Measurements from ENCODE around the gene KLHL2.

- TF ChIP-seq MAX (IDR thresholded peaks at IDR 0.05; ENCODE audit: insufficient read depth, insufficient read length) (no peak), CTCF (IDR thresholded peaks at IDR 0.05; ENCODE audit: extremely low read depth in 1 of 2, insufficient read depth in 1 of 2, low read depth in 1 of 2, low read length in 2 of 2) (no peak), POLR2A (IDR thresholded peaks at IDR 0.05; ENCODE audit: low read depth, low read length) (no peak), POLR2AphosphoS5 (IDR thresholded peaks at IDR 0.05; ENCODE audit: insufficient read depth, low read depth, low read length) (no peak), MYC (IDR thresholded peaks at IDR 0.05; ENCODE audit: low read depth, low read length) (no peak), EZH2 (IDR thresholded peaks at IDR 0.05; ENCODE audit: borderline replicate concordance, low read depth, low read length, severe bottlenecking) (no peak)
Observed at GRCh38 chr4:165207016-165207430, 338 bp upstream of the KLHL2 start.

Data from endothelial cell of umbilical vein (primary cell).